Stimulated activated CD8-positive, alpha-beta memory T cell treated with anti-CD3 and anti-CD28 coated beads, Interleukin-15, amount 100 ng/mL, for 1 hour (primary cell): ENCODE measurements around the gene DDB1.
A peak's percentile ranks its signal among the peaks of the same experiment; 100 is the strongest.
"Not testable (repeated sequence)": the region's sequence is repeated elsewhere in the genome, so short reads cannot be mapped to it uniquely, and the experiment has no call there.

Source experiments
- DNase-seq: peaks from one replicate; pipeline ENCODE4 v3.0.0-alpha.2; 2020; ENCODE audit warnings: low read depth

The DDB1 gene

DNA sequence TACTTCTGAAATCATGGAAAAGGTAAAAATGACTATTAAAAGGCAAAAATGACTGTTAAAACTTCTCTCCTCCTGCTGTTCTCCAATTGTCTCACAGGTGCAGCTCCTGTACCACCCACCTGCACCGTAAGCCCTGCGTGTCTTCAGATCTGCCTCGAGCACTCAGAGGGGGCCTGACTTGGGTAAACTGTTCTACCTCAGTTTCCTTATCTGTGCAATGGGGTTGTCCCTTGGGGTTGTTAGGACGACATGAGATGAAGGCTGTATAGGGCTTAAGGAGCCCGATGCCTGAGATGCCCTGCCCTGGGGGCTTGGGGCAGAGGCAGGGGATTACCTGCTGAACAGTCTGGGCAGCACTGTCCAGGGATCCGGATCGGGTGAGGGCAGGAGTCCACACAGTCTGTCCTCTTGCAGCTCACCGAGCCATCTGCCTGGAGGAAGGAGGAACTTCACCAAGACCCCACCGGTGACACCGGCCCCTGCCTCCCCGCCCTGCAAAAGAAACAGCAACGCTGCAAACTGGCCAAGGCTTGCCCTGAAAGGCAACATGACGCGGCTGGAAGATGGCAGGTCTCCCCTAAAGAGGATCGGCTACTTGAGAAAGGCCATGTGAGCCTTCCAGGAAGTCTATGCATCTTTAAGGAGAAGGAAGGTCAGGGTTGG, 64.2 kb downstream of the DDB1 start:
- no peak for DNase-seq

DNA sequence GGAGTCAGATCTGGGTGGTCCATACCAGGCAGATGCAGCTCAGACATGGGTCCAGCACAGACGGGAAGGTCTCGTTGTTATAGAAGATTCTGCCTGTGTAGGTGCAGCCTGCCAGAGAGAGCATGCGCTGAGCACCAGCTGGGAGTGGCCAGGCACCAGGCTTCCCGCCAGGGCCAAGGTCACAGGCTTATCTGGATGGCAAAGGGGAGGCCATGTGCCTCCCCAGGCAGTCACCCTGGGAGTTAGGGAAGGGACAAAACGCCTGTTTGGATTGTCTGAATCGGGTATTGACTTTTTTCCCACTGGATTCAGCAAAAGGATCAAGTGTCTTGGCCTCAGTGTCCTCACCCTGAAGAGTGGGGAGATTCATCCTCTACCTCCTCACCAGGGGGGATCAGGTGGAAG, 65.5 kb downstream of the DDB1 start:
- no peak for DNase-seq

DNA sequence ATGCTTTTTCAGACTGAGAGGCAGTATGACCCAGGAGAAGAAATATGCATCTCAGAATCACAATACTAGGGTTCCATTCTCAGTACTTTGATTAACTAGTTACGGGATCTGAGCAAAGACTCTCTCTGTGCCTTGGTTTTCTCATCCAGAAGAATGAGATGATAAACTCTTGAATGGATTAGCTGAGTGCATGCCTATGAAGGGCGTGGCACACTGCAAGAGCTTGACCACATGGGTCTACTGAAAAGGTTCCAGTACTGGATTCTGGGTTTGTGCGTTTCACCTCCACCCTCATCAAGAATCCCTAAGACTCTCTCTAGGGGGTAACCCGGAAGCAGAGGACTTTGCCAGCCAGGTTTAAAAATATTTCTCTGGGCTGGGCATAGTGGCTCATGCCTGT, 66.3 kb downstream of the DDB1 start:
- DNase-seq, result no peak

DNA sequence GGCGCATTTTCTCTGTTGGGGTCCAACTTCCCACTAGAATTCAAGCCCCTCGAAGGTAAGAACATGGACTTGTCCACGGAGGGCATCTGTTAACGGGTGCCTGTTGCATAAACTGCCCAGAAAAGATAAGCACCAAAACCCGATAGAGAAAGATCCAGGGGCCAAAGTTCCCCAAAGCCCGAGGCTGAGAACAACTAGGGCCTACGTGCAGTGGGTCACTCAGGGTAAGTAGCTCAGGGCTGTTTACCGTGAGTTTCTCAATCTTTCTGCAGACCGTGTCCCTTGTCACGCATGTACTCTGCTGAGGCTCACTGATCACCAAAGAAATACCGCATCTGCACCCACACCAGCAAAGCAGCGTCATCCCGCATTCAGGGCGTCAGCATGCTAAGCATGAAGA, 67.5 kb downstream of the DDB1 start:
- DNase-seq, result no peak

DNA sequence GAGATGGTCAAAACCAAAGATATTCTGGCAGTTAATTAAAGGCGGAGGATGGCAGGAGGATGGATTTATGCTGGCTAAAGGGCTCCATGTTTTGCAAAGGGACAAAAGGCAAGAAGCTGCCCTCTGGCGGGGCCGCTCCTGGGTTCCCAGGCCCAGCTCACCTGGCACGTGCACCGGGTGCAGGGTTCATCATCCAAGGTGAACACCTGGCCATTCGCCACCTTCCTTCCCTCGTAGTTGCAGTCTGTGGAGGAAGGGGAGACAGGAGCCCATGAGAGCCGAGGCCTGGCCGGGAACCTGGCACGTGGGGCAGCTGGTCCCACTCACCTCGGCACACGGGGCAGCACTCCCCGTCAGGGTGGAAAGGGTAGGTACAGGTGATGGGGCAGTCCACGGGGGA, 68.1 kb downstream of the DDB1 start:
- no peak for DNase-seq

DNA sequence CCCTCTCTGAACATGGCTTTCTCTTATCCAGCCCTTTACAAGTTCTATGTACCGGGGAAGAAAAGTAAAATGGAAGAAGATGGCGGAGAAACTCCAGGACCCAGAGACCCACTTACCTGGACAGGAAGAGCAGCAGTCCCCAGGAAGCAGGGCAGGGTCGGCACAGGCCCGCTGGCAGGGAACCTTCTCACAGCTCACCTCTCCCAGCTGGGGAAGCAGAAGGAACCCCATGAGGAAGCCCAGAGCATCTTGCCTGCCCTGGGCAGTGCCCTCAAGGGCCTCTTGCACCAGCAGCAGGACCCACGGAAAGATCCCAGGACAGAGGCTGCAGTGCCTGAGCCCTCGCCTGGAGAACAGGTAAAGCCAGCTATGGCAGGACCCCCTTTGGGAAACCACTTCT, 68.5 kb downstream of the DDB1 start:
- DNase-seq, result no peak

DNA sequence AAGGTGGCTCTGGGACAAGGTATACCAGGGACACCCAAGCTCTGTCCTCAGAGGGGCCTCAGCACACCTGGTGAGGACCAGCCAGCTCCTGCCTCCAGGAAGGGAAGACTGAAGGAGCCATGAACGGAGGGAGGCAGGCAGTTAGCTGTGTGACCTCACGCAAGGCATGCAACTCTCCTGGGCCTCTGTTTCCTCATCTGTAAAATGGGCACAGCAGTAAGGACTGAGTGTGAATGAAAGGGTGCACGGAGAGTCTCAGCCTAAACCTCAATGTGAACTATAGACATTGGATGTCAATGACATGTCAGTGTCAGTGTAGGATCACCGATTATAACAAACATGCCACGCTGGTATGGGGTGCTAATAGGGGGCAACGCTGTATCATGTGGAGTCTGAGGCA, 73.5 kb downstream of the DDB1 start:
- DNase-seq, result no peak

DNA sequence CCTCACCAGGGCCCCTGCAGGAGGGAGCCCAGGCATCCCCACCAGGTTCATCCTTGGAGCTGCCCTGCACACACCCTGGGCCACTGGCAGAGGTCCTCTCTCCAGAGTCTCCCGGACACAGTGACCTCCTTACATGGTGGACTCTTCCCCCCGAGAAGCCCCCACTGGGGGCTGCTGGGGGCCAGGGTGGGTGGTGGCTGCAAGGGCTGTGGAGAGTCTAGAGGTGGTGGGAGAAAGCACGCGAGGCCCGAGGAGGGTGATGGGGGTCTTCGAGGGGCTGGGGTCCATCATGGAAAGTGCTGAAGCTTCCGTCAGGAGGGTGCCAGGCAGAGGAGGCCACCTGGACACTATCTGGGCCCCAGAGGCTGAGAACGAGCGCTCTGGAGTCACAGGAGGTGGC, 74.4 kb downstream of the DDB1 start:
- no peak for DNase-seq

DNA sequence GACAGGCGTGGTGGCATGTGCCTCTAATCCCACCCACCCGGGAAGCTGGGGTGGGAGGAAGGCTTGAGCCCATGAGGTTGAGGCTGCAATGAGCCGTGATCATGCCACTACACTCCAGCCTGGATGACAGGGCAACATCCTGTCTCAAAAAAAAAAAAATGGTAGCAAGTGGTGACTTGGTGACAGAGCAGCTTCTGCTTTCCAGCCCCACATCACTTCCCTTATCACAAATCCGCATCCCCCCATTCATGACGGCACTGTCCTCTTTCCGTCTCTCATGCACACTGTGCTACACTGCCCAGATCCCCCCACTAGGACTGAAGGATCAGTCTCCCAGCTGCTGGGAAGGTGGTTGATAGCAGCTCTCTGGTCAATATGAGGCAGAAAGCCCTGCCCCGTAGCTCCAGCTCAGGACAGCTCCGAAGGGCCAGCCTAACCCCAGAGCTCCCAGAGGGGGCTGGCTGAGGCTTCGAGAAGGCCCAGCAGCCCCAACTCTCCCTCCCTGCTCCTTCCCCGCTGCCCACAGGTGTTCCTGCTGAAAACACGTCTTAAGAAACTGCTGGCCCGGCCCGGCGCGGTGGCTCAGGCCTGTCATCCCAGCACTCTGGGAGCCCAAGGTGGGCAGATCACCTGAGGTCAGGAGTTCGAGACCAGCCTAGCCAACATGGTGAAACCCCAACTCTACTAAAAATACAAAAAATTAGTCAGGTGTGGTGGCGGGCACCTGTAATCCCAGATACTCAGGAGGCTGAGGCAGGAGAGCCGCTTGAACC, 76.0 kb downstream of the DDB1 start:
- no peak for DNase-seq

DNA sequence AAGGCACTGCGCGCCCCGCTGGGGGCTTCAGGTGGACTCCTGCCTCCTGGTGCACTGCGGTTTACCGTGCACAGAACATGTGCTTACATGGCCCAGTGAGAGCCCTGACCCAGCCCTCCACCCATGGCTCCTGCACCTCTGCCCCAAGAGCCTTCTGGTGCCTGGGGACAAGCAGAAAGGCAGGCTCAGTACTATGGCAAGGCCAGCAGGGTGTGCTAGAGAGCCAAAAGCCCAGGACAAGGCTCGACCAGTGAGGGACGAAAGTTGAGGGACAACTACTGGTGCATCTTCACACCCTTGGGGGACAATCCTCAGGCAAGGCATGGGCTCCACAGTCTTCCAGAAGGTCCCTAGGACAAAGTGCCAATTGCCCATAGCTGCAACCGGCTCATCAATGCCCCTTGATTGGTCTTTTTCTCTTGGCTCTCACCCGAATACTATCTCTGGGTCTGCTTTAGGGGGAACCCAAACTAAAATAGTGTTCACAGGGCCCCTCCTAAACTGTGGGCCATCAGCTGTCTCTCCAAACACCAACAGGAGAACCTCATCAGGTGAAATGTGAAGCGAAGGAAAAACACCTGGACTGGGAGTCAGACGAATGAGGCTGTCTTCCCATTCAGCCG, 78.4 kb downstream of the DDB1 start:
- peak; percentile 36 for DNase-seq

DNA sequence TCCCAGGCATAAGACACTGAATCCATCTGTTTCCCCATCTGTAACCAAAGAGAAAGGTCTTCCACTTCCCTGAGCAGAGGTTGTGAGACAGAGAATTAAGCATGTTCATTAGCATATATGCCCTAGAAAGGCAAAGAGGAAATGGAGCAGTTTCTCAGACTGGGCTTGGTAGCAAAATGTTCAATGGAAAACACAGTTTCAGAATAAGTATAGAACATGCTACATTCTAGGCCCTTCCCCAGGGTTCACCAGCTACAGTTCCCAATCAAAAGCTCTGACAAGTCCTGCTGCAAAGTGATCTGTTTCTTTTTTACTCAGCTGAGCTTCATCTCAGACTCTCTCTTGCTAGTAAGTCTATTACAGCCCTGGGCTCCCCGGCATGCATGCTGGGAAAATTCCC, 80.6 kb downstream of the DDB1 start:
- not testable (repeated sequence) for DNase-seq

DNA sequence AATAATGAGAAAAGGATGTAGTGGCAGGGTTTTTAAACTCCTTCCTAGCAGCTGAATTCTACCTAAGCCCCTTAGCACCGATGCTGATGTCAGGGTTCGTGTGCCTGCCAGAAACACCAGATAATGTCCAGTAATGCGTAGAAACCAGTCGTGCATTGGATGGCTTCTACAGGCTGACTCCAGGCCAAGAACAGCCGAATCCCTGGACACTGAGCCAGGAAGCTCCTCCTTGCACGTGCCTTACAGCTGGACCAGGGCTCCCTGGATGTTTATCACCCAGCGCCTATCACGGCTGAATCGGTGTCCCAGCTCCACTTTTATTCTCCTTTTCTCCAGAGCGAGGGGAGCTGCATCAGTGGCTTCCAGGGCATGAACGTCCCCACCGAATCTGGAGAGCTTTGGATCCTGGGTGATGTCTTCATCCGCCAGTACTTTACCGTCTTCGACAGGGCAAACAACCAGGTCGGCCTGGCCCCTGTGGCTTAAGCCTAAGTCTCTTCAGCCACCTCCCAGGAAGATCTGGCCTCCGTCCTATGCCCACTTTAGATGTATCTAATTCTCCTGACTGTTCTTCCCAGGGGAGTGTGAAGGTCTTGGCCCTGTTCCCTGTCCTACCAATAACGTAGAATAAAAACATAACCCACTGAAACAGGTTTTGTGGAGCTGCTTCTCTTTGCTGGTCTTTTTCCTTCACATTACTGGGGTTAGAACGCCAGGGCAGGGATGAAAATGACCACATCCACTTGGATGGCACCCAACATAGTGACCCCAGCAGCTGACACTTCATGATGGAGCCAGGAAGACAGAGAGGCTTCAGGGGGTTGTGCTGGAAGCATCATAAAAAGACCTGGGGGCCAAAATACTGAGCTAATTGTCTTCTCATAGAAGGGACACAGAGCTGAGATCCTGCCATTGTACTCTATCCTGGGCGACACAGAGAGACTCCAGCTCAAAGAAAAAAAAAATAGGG, 81.8 kb downstream of the DDB1 start:
- DNase-seq, result not testable (repeated sequence)
